Right ventricle myocardium inferior (tissue), 1 donor: ENCODE results near the gene PPP2R2D. TPM values are rescaled to one million over a fixed set of nuclear protein-coding genes. Genes with fewer than 3 reads are reported as not detected.
"Not testable (repeated sequence)": the region's sequence is repeated elsewhere in the genome, so short reads cannot be mapped to it uniquely, and the experiment has no call there.

Experiments
- ATAC-seq: fragments of 200-7000 bp; cut with Tn5 transposase; one replicate; pipeline ENCODE4 v1.9.1; 2020; ENCODE audit warnings: mild to moderate bottlenecking, moderate library complexity
- DNase-seq: peaks from one replicate; pipeline ENCODE4 v3.0.0; 2021; ENCODE audit errors: missing footprints
- intact Hi-C: fragments of 100-400 bp; cut with DNase I; formaldehyde crosslinking; loops from one replicate; pipeline ENCODE4 v1.11.0; 2022
- total RNA-seq: library from RNA; stranded (reverse); fragmentation: NEBNext Ultra II Directional; extraction: Animal tissue kit (Norgen Biotek cat#: 25700); gene quantifications from one replicate; pipeline ENCODE4 v1.2.1, GENCODE V29; 2021
- donor health status: DM: no; HTN: yes; CAD: no; lungs with severe emphysema.

The PPP2R2D gene
- total RNA-seq, 1 donor from 2014 or later: 36.6 TPM

DNA sequence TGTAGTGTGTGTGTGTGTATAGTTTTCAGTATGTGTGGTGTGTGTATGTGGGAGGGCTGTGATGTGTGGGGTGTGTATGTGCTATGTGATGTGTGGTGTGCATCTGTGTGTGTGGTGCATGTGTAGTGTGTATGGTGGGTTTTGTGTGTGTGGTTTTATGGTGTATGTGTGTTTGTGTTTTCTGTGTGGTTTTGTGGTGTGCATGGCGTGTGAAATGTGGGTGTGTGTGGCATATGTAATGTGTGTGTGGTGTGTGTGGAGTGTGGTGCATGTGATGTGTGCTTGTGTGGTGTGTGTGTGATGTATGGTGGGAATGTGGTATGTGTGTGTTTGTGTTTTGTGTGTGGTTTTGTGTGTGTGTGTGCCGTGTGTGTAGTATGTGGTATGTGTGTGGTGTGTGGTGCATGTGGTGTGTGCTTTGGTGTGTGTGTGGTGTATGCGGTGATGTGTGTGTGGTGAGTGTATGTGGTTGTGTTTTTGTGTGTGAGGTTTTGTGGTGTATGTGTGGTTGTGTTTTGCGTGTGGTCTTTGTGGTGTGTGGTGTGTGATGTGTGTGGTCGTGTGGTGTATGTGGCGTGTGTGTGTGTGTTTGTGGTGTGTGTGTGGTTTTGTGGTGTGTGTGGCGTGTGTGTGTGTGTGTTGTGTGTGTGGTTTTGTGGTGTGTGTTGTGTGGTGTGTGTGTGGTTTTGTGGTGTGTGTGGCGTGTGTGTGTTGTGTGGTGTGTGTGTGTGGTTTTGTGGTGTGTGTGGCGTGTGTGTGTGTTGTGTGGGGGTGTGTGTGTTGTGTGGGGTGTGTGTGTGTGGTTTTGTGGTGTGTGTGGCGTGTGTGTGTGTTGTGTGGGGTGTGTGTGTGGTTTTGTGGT lies 18.0 kb upstream of the PPP2R2D start:
- intact Hi-C loops: no loop called here
- no peak for DNase-seq
- ATAC-seq: no peak

DNA sequence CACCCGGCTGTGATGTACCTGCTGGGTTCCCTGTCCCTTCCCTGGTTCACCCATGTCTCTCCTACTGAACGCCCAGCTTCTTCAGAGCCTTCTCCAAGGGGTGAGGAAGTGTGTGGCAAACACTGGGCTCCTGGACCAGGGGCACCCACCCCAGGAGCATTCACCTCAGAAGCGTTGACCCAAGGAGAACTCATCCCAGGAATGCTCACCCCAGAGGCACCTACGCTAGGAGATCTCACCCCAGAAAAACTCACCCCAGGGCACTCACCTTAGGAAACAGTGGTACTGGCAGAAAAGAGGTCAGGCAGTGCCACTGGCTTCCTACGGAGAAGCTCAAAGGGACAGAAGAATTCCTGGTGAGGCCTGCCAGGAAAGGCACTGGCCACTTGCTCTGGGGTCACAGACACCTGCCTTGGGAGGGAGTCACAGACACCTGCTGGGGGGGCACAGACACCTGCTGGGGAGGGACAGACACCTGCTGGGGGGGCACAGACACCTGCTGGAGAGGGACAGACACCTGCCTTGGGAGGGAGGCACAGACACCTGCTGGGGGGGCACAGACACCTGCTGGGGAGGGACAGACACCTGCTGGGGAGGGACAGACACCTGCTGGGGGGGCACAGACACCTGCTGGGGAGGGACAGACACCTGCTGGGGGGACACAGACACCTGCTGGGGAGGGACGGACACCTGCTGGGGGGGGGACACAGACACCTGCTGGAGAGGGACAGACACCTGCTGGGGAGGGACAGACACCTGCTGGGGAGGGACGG lies 17.0 kb upstream of the PPP2R2D start:
- intact Hi-C loops, ATAC-seq, DNase-seq: not testable (repeated sequence)

DNA sequence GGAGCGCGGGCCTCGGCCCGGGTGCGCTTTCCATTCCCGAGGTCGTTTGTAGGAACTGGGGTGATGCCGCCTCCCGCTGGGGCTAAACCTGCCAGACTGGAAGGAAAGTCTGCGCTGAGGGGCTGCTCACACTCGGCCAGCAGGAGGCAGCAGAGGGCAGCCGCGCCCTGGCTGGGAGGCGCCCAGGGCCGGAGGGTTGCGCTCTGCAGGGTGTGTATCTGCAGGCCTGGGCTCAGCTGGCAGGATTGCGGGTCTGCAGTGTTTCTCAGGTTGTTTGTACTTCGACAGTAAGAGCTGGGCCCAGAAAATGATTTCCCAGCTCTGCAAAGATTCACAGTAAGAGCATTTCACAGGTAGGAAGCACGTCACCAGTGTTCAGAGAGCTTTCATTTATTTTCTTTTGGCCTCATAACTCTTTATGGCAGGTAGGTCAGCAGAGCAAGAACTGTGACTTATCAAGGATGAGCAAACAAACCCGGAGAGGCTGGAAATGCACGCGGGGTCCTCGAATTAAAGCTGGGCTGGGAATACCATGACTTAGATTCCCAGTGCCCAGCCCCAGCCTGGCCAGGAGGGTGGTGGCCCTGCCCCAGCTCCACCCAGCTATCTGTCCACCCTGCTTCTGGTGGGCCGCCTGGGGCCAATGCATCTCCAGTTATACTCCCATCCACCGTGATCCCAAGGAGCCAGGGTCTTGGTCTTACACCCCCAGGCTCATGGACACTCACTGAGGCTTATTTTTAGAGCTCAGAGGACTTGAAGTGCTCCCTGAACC lies 15.2 kb upstream of the PPP2R2D start:
- intact Hi-C loops: loop anchor here (1.0 to 2.0 kb wide), 2 partner anchors 138 to 255 kb away; no protein-coding TSS in a partner anchor
- peak; percentile 91 for DNase-seq
- ATAC-seq: peak; percentile 93

- DNase-seq (no peak), ATAC-seq (no peak)
- intact Hi-C loops: loop anchor here (2.0 kb wide), 1 partner anchor 255 kb away; no protein-coding TSS in a partner anchor
These were observed 14.6 kb upstream of the PPP2R2D start for GRCh38 chr10:131886237-131886636.

GRCh38 chr10:131888186-131888604 lies 12.6 kb upstream of the PPP2R2D start:
- ATAC-seq: no peak
- intact Hi-C loops: no loop called here
- DNase-seq: no peak

- ATAC-seq: no peak
- no peak for DNase-seq
- intact Hi-C loops: no loop called here
These were observed 11.1 kb upstream of the PPP2R2D start for GRCh38 chr10:131889755-131890154.

DNA sequence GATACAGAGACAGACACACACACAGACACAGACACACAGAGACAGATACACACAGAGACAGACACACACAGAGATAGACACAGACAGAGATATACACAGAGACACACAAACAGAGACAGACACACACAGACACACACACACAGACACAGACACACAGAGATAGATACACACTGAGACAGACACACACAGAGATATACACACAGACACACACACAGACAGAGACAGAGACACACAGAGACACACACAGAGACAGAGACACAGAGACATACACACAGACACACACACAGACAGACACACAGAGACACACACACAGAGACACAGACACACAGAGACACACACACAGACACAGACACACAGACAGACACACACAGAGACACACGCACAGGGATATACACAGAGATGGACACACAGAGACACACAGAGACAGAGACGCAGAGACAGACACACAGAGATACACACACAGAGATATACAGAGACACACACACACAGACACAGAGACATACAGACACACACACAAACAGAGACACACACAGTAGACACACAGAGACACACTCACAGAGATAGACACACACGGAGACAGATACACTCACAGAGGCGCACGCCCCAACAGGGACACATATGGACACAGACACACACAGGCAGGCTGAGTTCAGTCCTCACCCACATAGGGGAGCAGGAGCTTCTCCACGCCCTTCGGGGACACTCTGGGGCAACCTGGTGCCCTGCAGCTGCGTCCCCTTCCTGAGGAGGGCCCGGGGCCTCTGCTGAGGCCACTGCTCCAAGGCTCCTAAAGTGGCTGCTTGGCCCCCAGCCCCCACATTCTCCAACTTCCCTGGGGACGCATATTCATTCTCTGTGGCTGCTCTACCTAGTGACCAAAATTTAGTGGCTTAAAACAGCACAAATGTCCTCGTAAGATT lies 10.3 kb upstream of the PPP2R2D start:
- ATAC-seq (peak; percentile 5), DNase-seq (no peak)
- intact Hi-C loops: no loop called here

DNA sequence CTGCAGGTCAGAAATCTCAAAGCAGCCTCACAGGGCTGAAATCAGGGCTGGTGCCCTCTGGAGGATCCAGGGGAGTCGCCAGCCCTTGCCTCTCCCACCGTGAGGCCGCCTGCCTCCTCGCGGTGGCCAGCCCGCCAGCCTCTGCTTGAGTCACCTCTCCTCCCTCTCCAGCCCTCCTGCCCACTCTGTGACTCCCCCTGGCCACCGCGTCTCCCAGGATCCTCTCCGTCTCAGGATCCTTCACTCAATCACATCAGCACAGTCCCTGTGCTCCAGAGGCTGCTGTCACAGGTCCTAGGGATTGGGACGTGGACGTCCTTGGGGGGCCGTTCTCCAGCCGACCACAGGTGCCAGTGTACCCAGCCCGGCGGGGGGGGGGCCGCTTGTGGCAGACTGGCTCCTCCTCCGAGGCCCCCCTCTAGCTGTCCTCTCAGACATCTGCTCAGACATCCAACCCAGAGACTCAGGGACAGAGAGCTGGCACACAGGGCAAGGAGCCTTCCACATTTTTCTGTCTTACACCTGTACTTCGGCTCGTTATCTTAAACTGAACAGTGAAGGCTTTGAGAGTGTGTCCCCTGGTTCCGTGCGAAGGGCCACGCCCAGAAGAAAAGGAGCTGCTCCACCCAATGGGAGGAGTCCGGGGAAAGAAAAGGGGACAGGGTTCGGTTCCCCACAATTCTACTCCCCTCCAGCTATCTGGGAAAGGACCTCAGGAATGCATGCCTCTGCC lies 9.4 kb upstream of the PPP2R2D start:
- DNase-seq (no peak), ATAC-seq (peak; percentile 13)
- intact Hi-C loops: no loop called here

- intact Hi-C loops: no loop called here
- ATAC-seq (no peak), DNase-seq (no peak)
These were observed 8.6 kb upstream of the PPP2R2D start for GRCh38 chr10:131891929-131892805.

GRCh38 chr10:131892806-131893675 lies 7.8 kb upstream of the PPP2R2D start:
- DNase-seq: no peak
- no peak for ATAC-seq
- intact Hi-C loops: no loop called here

DNA sequence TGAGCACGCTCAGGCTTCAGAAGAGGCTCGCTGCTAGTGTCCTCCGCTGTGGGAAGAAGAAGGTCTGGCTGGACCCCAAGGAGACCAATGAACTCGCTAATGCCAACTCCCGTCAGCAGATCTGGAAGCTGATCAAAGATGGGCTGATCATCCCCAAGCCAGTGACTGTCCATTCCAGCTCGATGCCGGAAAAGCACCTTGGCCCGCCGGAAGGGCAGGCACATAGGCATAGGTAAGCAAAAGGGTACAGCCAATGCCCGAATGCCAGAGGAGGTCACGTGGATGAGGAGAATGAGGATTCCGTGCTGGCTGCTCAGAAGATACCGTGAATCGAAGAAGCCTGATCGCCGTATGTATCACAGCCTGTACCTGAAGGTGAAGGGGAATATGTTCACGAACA lies 5.7 kb upstream of the PPP2R2D start:
- no peak for ATAC-seq
- intact Hi-C loops: no loop called here
- no peak for DNase-seq

DNA sequence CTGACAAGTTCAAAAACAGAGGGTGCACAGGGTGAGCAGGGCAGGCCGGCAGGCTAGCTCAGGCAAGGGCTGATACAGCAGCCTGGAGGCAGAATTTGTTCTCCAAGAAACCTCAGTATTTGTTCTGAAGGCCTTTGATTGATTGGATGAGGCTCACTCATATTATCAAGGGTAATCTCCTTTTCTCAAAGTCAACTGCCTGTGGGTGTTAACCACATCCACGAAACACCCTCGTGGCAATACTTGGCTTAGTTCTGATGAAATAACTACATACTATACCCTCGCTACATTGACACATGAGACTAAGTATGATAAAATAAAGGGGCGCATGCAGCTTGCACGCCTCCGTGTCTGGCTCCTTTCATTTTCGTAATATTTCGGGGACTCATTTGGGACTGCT lies 4.4 kb upstream of the PPP2R2D start:
- ATAC-seq: no peak
- intact Hi-C loops: no loop called here
- no peak for DNase-seq

DNA sequence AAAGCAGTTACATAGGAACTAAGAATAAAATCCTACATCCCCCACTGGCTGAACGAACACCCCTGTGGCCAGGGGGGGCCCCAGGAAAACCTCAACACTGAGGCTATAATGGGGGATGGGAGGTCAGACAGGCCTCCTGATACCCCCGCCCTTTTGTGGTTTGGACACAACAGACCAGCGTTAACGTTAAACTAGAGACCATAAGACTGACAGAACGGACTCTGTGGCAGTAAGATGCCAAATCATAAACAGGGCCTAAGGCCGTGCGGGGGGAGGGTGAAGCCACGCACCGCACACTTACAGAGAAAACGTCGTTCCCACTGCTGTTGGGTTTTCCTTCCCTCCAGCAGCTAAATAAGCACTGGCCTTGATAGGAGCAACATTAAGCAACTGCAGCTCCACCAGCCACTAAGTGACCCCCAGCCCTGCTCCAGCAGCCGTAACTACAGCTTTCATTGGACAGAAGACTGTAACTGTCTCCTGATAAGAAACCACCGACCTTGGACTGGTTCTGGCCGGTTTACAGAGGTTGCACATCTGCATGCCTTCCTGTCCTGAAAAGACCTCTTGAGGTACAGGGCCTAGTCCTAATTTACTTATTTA lies 3.4 kb upstream of the PPP2R2D start:
- ATAC-seq (no peak), DNase-seq (no peak)
- intact Hi-C loops: no loop called here

GRCh38 chr10:131898061-131898460 lies 2.7 kb upstream of the PPP2R2D start:
- ATAC-seq (no peak), DNase-seq (no peak)
- intact Hi-C loops: no loop called here

DNA sequence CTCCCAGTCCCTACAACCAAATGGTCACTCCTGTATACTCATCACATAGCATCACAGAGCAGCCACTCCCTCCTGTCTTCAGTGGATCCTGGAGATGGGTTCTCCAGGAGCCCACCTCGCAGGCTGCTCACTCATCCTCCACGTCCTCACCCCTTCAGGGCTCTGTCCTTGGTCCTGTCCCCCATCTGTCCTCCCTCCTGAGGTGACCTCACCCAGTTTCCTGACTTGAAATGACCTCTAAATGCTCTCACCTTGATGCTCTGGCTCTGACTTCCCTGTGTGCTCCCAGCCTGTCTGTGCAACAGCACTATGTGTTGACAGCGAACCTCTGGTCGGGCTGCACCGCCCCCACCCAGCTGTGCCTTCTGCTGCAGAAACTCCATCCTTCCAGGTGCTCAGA lies 2.1 kb upstream of the PPP2R2D start:
- intact Hi-C loops: no loop called here
- DNase-seq: no peak
- ATAC-seq: no peak
